ENCODE measurements around the gene IDH3G. TPM values are rescaled to one million over a fixed set of nuclear protein-coding genes. Genes with fewer than 3 reads are reported as not detected.

Gene IDH3G
- total and polyA plus RNA-seq, 7 donors: 54.2 to 89.5 (median 67.0) TPM

- Histone ChIP-seq H3K4me3 (no peak overlapping the region), H3K9me3 (no peaks in the 10 kb centered on the region), H3K27me3 (no peaks in the 10 kb centered on the region), H3K27ac (no peak overlapping the region), H3K36me3 (no peaks in the 10 kb centered on the region), H3K4me1 (no peaks in the 10 kb centered on the region)
- no peak for TF ChIP-seq CTCF (IDR thresholded peaks at IDR 0.05)
- no peak for TF ChIP-seq EP300 (IDR thresholded peaks at IDR 0.05)
- TF ChIP-seq POLR2A (IDR thresholded peaks at IDR 0.05): no peak
- no peak for TF ChIP-seq POLR2AphosphoS5 (IDR thresholded peaks at IDR 0.05)
- 82 to 92% methylated on average over 28 of the region's 28 CpGs for WGBS, 2 donors
- no peak for DNase-seq
- intact Hi-C loops (cut with DNase I): no loop called here
Observed at GRCh38 chrX:153806999-153807575, 12.9 kb upstream of the IDH3G start.

GRCh38 chrX:153805436-153805835 lies 11.3 kb upstream of the IDH3G start:
- H3K9me3 ChIP-seq: no peaks in the 10 kb centered on the region
- no peaks in the 10 kb centered on the region for H3K4me1 ChIP-seq
- TF ChIP-seq CTCF (IDR thresholded peaks at IDR 0.05) (no peak), EP300 (IDR thresholded peaks at IDR 0.05) (no peak), POLR2A (IDR thresholded peaks at IDR 0.05) (no peak), POLR2AphosphoS5 (IDR thresholded peaks at IDR 0.05) (no peak)
- no peak overlapping the region for H3K4me3 ChIP-seq
- DNase-seq: no peak
- H3K27ac ChIP-seq: no peak overlapping the region
- no peaks in the 10 kb centered on the region for H3K27me3 ChIP-seq
- 82 to 89% methylated on average over 13 of the region's 13 CpGs for WGBS, 2 donors
- intact Hi-C loops (cut with DNase I): no loop called here
- no peaks in the 10 kb centered on the region for H3K36me3 ChIP-seq

- Histone ChIP-seq H3K27ac (no peak overlapping the region), H3K36me3 (no peaks in the 10 kb centered on the region), H3K4me1 (no peaks in the 10 kb centered on the region), H3K9me3 (no peaks in the 10 kb centered on the region), H3K27me3 (no peaks in the 10 kb centered on the region), H3K4me3 (no peak overlapping the region)
- intact Hi-C loops (cut with DNase I): no loop called here
- TF ChIP-seq POLR2A (IDR thresholded peaks at IDR 0.05) (no peak), CTCF (IDR thresholded peaks at IDR 0.05) (no peak), EP300 (IDR thresholded peaks at IDR 0.05) (no peak), POLR2AphosphoS5 (IDR thresholded peaks at IDR 0.05) (no peak)
- no peak for DNase-seq
- WGBS, 2 donors: 91 to 93% methylated on average over 25 of the region's 25 CpGs
Observed at GRCh38 chrX:153804621-153805020, 10.4 kb upstream of the IDH3G start.

GRCh38 chrX:153804100-153804595 lies 10.0 kb upstream of the IDH3G start:
- no peaks in the 10 kb centered on the region for H3K9me3 ChIP-seq
- TF ChIP-seq POLR2A (IDR thresholded peaks at IDR 0.05) (no peak), POLR2AphosphoS5 (IDR thresholded peaks at IDR 0.05) (no peak), EP300 (IDR thresholded peaks at IDR 0.05) (no peak), CTCF (IDR thresholded peaks at IDR 0.05) (no peak)
- no peaks in the 10 kb centered on the region for H3K4me1 ChIP-seq
- H3K36me3 ChIP-seq: no peaks in the 10 kb centered on the region
- DNase-seq: peak; percentile 59
- H3K4me3 ChIP-seq: no peak overlapping the region
- intact Hi-C loops (cut with DNase I): no loop called here
- no peak overlapping the region for H3K27ac ChIP-seq
- no peaks in the 10 kb centered on the region for H3K27me3 ChIP-seq
- 95% methylated on average over 34 of the region's 34 CpGs for WGBS, 2 donors
